Brain microvascular endothelial cell (primary cell): ENCODE results near the gene GNAI2.
"Not testable (repeated sequence)": the region's sequence is repeated elsewhere in the genome, so short reads cannot be mapped to it uniquely, and the experiment has no call there.

Experiments used
- DNase-seq: peaks from one replicate; pipeline ENCODE4 v3.0.0-alpha.2; 2020
- H3K27ac ChIP-seq: fragments of 250-450 bp; sonication (Bioruptor Pico); 2 replicates; pipeline ENCODE4 v1.5.1; 2020; ENCODE audit warnings: mild to moderate bottlenecking, moderate library complexity
- H3K27me3 ChIP-seq: fragments of 250-450 bp; sonication (Bioruptor Pico); replicated peaks from 2 replicates; pipeline ENCODE4 v1.5.1; 2020; ENCODE audit warnings: mild to moderate bottlenecking
- H3K36me3 ChIP-seq: fragments of 250-450 bp; sonication (Bioruptor Pico); replicated peaks from 2 replicates; pipeline ENCODE4 v1.5.1; 2020; ENCODE audit warnings: mild to moderate bottlenecking
- H3K4me3 ChIP-seq: 2 replicates; pipeline ENCODE4 v1.5.1; 2011; ENCODE audit warnings: low read depth, mild to moderate bottlenecking, control low read depth, low read length, moderate library complexity
- in situ Hi-C: cut with HindIII; loops from 2 replicates; pipeline ENCODE4 v1.10.0; 2017; ENCODE audit warnings: low sequenced_read_pairs, low pct_ligation_motif_present
- TF ChIP-seq, protein P1 (sequence below): IDR thresholded peaks from 2 replicates; pipeline ENCODE4 v1.5.1; 2011; ENCODE audit warnings: low read depth, mild to moderate bottlenecking, moderate library complexity, low read length, control low read depth, inconsistent platforms; ENCODE audit errors: missing control alignments

GNAI2 gene

DNA sequence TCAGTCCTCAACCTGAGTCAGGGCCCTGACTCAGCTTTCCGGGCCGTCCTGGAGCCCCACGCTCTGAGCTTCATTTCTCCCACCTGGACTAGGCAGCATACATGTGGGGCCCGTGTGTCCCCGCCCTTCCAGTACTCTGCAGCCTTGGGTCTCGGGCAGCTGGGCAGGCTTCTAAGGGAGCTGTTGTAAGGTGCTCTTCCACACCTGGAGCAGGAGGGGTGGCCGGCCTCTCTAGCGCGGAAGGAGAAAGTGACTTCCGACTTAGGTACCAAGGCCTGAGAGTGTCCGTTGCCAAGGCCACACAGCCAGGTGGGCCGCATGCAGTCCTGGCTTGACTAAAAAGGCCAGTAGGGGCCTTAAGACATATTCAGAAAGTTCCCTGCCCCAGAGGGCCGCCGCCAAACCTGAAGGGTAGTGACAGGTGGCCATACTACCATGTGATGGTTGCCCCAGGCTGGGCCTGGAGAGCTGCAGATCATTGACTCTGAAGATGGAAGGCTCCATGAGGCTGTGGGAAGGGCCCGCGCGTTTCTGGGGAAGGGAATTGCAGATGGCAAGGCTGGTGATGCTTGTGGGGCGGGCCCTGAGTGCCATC, 23.5 kb downstream of the GNAI2 start:
- no peak overlapping the region for H3K4me3 ChIP-seq
- peaks cover 41% of the 10 kb centered on the region for H3K36me3 ChIP-seq
- in situ Hi-C loops, result no loop called here

DNA sequence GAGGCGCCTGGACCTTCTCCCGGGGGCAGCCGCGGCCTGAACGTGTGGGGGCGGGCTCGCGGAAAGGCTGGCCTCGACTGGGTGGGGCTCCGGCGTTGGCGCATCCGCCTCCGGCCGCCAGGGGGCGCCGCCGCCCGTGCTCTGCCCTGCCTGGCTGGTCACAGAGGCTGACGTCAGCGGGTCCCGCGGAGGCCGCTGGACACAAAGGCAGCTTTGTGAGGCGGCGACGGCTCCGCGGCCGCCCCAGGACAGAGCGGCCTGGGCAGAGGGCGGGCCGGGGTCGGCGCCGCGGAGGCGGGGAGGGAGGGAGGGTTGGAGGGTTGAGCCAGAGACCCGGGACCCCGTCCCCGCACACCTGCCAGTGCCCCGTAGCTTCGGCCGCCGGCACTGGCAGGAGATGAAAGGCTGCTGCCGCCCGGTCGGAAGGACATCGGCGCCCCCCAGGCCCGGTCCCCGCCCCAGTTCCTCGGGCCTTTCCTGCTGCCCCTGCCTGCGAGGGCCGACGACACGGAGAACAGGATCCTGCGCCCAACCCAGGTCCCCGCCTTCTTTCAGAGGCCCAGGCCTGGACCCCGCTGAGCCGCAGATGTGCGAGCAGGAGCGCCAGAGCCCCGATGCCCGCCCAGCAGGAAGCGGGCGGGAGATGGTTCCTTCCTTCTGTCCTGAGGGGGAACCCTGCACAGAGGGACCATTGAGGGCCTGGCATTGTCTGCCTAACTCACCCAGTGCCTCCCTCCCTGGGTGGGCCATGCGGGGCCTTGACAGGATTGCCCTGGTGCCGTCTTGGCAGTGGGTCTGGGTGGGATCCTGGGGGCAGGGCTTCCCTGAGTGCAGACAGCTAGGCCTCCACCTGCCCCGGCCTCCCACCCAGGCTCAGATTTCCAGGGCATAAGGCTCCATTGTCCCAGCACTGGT, 24.3 kb downstream of the GNAI2 start:
- TF ChIP-seq, protein P1, sequence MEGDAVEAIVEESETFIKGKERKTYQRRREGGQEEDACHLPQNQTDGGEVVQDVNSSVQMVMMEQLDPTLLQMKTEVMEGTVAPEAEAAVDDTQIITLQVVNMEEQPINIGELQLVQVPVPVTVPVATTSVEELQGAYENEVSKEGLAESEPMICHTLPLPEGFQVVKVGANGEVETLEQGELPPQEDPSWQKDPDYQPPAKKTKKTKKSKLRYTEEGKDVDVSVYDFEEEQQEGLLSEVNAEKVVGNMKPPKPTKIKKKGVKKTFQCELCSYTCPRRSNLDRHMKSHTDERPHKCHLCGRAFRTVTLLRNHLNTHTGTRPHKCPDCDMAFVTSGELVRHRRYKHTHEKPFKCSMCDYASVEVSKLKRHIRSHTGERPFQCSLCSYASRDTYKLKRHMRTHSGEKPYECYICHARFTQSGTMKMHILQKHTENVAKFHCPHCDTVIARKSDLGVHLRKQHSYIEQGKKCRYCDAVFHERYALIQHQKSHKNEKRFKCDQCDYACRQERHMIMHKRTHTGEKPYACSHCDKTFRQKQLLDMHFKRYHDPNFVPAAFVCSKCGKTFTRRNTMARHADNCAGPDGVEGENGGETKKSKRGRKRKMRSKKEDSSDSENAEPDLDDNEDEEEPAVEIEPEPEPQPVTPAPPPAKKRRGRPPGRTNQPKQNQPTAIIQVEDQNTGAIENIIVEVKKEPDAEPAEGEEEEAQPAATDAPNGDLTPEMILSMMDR, result peak; percentile 66
- Histone ChIP-seq H3K27me3 (no peaks in the 10 kb centered on the region), H3K4me3 (peak overlapping the region; percentile 60), H3K27ac (peak overlapping the region; percentile 83), H3K36me3 (peaks cover 33% of the 10 kb centered on the region)
- in situ Hi-C loops, result no loop called here
- DNase-seq, result peak; percentile 83

More for the DNA sequence above, 23.5 kb downstream of the GNAI2 start:
- H3K27ac ChIP-seq, result no peak overlapping the region
- H3K27me3 ChIP-seq, result no peaks in the 10 kb centered on the region
- TF ChIP-seq, protein P1, result no peak
- DNase-seq, result no peak

DNA sequence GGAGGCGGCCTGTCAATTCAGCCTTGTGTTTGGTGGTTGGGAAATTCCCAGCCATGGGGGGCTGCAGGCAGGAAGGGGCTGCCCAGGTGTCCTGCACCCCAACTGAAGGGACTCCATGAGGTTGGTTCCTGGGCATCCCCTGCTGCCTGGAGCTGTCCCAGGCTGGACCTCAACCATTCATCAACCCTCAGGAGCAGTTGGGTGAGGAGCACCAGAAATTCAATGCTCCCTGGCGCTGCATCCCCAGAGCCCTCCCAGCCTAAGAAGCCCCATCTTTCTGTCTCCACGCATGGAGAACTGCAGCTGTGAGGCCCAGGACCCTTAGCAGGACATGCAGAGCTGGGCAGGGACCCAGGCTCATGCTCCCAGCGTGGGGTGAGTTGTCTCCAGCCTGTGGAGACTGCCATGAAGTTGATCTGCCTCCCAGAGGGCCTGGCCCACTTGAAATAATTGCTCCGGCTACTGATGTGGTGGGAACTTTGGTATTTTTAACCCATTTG, 25.0 kb downstream of the GNAI2 start:
- no peaks in the 10 kb centered on the region for H3K27me3 ChIP-seq
- TF ChIP-seq, protein P1, result no peak
- H3K36me3 ChIP-seq, result peaks cover 29% of the 10 kb centered on the region
- DNase-seq, result no peak
- in situ Hi-C loops, result no loop called here
- peak overlapping the region; percentile 60 for H3K4me3 ChIP-seq
- H3K27ac ChIP-seq, result no peak overlapping the region

- H3K36me3 ChIP-seq, result peaks cover 25% of the 10 kb centered on the region
- in situ Hi-C loops, result no loop called here
- TF ChIP-seq, protein P1, result no peak
- no peak overlapping the region for H3K4me3 ChIP-seq
- no peaks in the 10 kb centered on the region for H3K27me3 ChIP-seq
- no peak for DNase-seq
- no peak overlapping the region for H3K27ac ChIP-seq
These were observed 25.5 kb downstream of the GNAI2 start for GRCh38 chr3:50261505-50261904.

- H3K27me3 ChIP-seq, DNase-seq, in situ Hi-C loops, H3K4me3 ChIP-seq, H3K27ac ChIP-seq: not testable (repeated sequence)
- peaks cover 18% of the 10 kb centered on the region for H3K36me3 ChIP-seq
These were observed 26.2 kb downstream of the GNAI2 start for GRCh38 chr3:50262200-50262599.

- in situ Hi-C loops, result no loop called here
- H3K4me3 ChIP-seq, result no peak overlapping the region
- no peaks in the 10 kb centered on the region for H3K27me3 ChIP-seq
- TF ChIP-seq, protein P1, result no peak
- no peak for DNase-seq
- no peak overlapping the region for H3K27ac ChIP-seq
- H3K36me3 ChIP-seq, result peaks cover 15% of the 10 kb centered on the region
These were observed 26.8 kb downstream of the GNAI2 start for GRCh38 chr3:50262778-50263177.
